GM12892 (cell line): Measurements from ENCODE around the gene TCEAL7.

Experiments
- POLR2A ChIP-seq: IDR thresholded peaks from 2 replicates; pipeline ENCODE4 v1.6.1; 2011; ENCODE audit warnings: low read depth, low read length, control low read depth
- TAF1 ChIP-seq: IDR thresholded peaks from 2 replicates; pipeline ENCODE4 v1.6.1; 2011; ENCODE audit warnings: low read depth, mild to moderate bottlenecking, control low read depth, low read length, borderline replicate concordance

DNA sequence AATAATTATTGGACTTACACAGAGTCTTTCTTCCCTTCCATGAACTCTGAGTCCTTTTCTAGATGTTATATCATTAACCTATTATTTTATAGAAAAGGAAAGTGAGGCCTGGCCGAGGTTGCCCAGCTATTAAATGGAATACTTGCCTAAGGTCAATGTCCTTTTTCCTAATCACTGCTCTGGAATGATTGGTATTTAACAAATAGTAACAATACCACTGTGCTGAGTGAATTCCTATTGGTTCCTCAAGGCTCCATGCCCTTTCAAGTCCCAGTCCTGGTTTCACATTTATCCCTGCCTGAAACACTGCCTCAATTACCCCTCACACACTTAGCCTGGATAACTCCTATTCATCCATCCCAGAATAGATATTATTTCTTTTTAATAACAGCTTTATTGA is 32.4 kb downstream of the TCEAL7 start:
- TF ChIP-seq POLR2A (no peak), TAF1 (no peak)
